Measurements from ENCODE around the gene SNX25.

Gene SNX25

DNA sequence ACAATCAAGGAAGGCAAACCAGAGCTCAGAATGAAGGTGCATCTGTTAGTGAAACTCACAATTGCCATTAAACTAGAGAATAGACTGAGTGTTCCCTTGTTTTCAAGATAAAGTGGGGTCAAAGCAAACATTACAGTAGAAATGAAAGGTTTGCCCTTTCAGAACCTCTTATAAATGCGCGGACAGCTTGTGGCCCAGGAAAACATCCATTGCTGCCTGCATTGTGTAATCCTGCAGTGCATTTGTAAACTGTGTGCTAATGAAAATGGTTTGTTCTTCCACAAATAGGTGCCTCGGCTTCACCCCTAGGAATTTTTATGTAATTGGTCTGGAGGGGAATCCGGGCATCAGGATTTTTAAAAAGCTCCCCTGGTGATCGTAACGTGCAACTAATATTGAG is 62.8 kb downstream of the SNX25 start:
- H3K36me3 ChIP-seq (ENCODE audit: insufficient read depth, low read length): peaks cover 50% of the 10 kb centered on the region; the same call in 1 of the 2 replicates
- no peaks in the 10 kb centered on the region for H3K4me1 ChIP-seq (ENCODE audit: insufficient read depth, low read length, severe bottlenecking)

DNA sequence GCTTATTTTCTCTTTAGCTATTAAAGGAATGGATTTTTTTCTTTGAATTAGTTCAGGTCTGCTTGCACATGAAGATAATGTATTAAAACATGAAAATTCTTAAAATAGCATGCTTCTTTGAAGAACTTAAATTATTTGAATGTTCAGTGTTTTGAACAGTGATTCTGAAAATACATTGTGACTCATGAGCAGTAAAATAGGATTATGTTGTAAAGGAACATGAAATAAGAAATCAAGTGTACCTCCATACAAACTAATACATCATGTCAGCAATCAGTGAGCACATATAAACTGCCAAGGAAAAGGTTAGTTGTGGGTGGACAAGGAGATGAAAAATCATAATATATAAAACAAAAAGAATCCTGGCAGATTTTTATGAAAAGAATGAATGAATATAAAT is 66.1 kb downstream of the SNX25 start:
- Histone ChIP-seq H3K27ac (ENCODE audit: low read depth, low read length, poor library complexity, severe bottlenecking) (no peak overlapping the region), H3K4me3 (ENCODE audit: low read depth, low read length, poor library complexity, severe bottlenecking) (no peak overlapping the region), H3K79me2 (ENCODE audit: insufficient read depth, low read length) (no peaks in the 10 kb centered on the region), H4K20me1 (ENCODE audit: insufficient read depth, low read length) (no peaks in the 10 kb centered on the region), H3K9ac (ENCODE audit: low read length) (no peak overlapping the region), H3K4me2 (ENCODE audit: low read length) (no peak overlapping the region), H3K4me1 (ENCODE audit: insufficient read depth, low read length, severe bottlenecking) (no peaks in the 10 kb centered on the region), H3K27me3 (ENCODE audit: insufficient read depth, low read length) (no peaks in the 10 kb centered on the region), H3K9me2 (ENCODE audit: low read depth, low read length) (no peaks in the 10 kb centered on the region), H2AFZ (ENCODE audit: low read length) (no peak overlapping the region), H3K36me3 (ENCODE audit: insufficient read depth, low read length) (peaks cover 25% of the 10 kb centered on the region; the same call in 1 of the 2 replicates), H3F3A (ENCODE audit: insufficient read depth, low read length) (no peaks in the 10 kb centered on the region), H3K9me3 (ENCODE audit: low read length) (no peaks in the 10 kb centered on the region)
- TF ChIP-seq, protein P1, sequence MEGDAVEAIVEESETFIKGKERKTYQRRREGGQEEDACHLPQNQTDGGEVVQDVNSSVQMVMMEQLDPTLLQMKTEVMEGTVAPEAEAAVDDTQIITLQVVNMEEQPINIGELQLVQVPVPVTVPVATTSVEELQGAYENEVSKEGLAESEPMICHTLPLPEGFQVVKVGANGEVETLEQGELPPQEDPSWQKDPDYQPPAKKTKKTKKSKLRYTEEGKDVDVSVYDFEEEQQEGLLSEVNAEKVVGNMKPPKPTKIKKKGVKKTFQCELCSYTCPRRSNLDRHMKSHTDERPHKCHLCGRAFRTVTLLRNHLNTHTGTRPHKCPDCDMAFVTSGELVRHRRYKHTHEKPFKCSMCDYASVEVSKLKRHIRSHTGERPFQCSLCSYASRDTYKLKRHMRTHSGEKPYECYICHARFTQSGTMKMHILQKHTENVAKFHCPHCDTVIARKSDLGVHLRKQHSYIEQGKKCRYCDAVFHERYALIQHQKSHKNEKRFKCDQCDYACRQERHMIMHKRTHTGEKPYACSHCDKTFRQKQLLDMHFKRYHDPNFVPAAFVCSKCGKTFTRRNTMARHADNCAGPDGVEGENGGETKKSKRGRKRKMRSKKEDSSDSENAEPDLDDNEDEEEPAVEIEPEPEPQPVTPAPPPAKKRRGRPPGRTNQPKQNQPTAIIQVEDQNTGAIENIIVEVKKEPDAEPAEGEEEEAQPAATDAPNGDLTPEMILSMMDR (IDR thresholded peaks at IDR 0.05; ENCODE audit: low read length): no peak

More for the DNA sequence above, 62.8 kb downstream of the SNX25 start:
- H3K9me3 ChIP-seq (ENCODE audit: low read length): no peaks in the 10 kb centered on the region
- no peak overlapping the region for H3K4me3 ChIP-seq (ENCODE audit: low read depth, low read length, poor library complexity, severe bottlenecking)
- H3K9ac ChIP-seq (ENCODE audit: low read length): no peak overlapping the region
- no peaks in the 10 kb centered on the region for H3K27me3 ChIP-seq (ENCODE audit: insufficient read depth, low read length)
- H4K20me1 ChIP-seq (ENCODE audit: insufficient read depth, low read length): no peaks in the 10 kb centered on the region
- no peaks in the 10 kb centered on the region for H3K9me2 ChIP-seq (ENCODE audit: low read depth, low read length)
- no peak overlapping the region for H3K27ac ChIP-seq (ENCODE audit: low read depth, low read length, poor library complexity, severe bottlenecking)
- H2AFZ ChIP-seq (ENCODE audit: low read length): no peak overlapping the region
- H3F3A ChIP-seq (ENCODE audit: insufficient read depth, low read length): no peaks in the 10 kb centered on the region
- TF ChIP-seq EZH2 (IDR thresholded peaks at IDR 0.05; ENCODE audit: borderline replicate concordance, low read length): no peak
- TF ChIP-seq, protein P1 (IDR thresholded peaks at IDR 0.05; ENCODE audit: low read length): no peak
- no peak overlapping the region for H3K4me2 ChIP-seq (ENCODE audit: low read length)
- H3K79me2 ChIP-seq (ENCODE audit: insufficient read depth, low read length): no peaks in the 10 kb centered on the region

DNA sequence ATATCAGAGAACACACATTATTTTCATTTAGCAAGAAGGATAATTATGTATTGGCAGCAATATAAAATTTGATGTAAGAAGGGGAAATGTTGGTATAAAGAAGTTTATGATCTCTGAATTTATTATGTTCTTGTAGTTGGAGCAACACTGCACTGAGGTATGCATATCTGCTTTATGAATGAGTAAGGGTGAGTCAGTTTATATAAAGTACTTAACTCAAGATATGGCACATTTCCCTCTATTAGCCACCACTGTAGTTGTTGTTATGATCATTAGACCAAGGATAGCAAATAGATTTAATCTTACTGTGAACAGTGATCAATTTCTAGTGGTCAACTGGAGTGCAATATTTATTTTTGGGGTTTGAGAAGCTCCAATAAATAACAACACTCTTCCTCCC is 66.6 kb downstream of the SNX25 start:
- H3K9me2 ChIP-seq (ENCODE audit: low read depth, low read length): no peaks in the 10 kb centered on the region
- no peak overlapping the region for H3K27ac ChIP-seq (ENCODE audit: low read depth, low read length, poor library complexity, severe bottlenecking)
- no peaks in the 10 kb centered on the region for H4K20me1 ChIP-seq (ENCODE audit: insufficient read depth, low read length)
- no peak overlapping the region for H2AFZ ChIP-seq (ENCODE audit: low read length)
- H3K4me2 ChIP-seq (ENCODE audit: low read length): no peak overlapping the region
- no peaks in the 10 kb centered on the region for H3K27me3 ChIP-seq (ENCODE audit: insufficient read depth, low read length)
- no peaks in the 10 kb centered on the region for H3F3A ChIP-seq (ENCODE audit: insufficient read depth, low read length)
- no peak overlapping the region for H3K4me3 ChIP-seq (ENCODE audit: low read depth, low read length, poor library complexity, severe bottlenecking)
- no peak overlapping the region for H3K9ac ChIP-seq (ENCODE audit: low read length)
- H3K4me1 ChIP-seq (ENCODE audit: insufficient read depth, low read length, severe bottlenecking): no peaks in the 10 kb centered on the region
- no peaks in the 10 kb centered on the region for H3K79me2 ChIP-seq (ENCODE audit: insufficient read depth, low read length)
- no peak for TF ChIP-seq EZH2 (IDR thresholded peaks at IDR 0.05; ENCODE audit: borderline replicate concordance, low read length)
- TF ChIP-seq, protein P1 (IDR thresholded peaks at IDR 0.05; ENCODE audit: low read length): no peak
- H3K9me3 ChIP-seq (ENCODE audit: low read length): no peaks in the 10 kb centered on the region
- H3K36me3 ChIP-seq (ENCODE audit: insufficient read depth, low read length): peaks cover 25% of the 10 kb centered on the region; the same call in 1 of the 2 replicates
